ENCODE measurements around the gene EFNA5.

- no peak for TF ChIP-seq YY1 (IDR thresholded peaks at IDR 0.05; ENCODE audit: insufficient read depth, insufficient read length)
- no peak for TF ChIP-seq ZNF274 (IDR thresholded peaks at IDR 0.05; ENCODE audit: low read depth, low read length)
Observed at GRCh38 chr5:107549567-107549966, 121.2 kb downstream of the EFNA5 start.

Measured in NT2/D1 (cell line).